ENCODE data around the gene USP3.

DNA sequence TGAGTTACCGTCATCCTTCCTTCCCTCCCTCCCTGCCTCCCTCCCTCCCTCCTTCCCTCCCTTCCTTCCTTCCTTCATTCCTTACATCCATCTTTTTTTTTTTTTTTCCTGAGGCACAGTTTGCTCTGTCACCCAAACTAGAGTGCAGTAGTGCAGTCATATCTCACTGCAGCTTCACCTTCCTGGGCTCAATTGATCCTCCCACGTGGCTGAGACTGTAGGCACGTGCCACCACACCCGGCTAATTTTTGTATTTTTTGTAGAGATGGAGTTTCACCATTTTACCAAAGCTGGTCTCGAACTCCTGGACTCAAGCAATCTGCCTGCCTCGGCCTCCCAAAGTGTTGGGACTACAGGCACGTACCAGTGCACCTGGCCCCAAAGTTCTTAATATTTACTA is 25.8 kb downstream of the USP3 start:
- TF ChIP-seq, protein P1, sequence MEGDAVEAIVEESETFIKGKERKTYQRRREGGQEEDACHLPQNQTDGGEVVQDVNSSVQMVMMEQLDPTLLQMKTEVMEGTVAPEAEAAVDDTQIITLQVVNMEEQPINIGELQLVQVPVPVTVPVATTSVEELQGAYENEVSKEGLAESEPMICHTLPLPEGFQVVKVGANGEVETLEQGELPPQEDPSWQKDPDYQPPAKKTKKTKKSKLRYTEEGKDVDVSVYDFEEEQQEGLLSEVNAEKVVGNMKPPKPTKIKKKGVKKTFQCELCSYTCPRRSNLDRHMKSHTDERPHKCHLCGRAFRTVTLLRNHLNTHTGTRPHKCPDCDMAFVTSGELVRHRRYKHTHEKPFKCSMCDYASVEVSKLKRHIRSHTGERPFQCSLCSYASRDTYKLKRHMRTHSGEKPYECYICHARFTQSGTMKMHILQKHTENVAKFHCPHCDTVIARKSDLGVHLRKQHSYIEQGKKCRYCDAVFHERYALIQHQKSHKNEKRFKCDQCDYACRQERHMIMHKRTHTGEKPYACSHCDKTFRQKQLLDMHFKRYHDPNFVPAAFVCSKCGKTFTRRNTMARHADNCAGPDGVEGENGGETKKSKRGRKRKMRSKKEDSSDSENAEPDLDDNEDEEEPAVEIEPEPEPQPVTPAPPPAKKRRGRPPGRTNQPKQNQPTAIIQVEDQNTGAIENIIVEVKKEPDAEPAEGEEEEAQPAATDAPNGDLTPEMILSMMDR (IDR thresholded peaks at IDR 0.05): no peak
- no peak for TF ChIP-seq POLR2A (IDR thresholded peaks at IDR 0.05)
